ENCODE measurements around the gene GLIS1.

Gene GLIS1

DNA sequence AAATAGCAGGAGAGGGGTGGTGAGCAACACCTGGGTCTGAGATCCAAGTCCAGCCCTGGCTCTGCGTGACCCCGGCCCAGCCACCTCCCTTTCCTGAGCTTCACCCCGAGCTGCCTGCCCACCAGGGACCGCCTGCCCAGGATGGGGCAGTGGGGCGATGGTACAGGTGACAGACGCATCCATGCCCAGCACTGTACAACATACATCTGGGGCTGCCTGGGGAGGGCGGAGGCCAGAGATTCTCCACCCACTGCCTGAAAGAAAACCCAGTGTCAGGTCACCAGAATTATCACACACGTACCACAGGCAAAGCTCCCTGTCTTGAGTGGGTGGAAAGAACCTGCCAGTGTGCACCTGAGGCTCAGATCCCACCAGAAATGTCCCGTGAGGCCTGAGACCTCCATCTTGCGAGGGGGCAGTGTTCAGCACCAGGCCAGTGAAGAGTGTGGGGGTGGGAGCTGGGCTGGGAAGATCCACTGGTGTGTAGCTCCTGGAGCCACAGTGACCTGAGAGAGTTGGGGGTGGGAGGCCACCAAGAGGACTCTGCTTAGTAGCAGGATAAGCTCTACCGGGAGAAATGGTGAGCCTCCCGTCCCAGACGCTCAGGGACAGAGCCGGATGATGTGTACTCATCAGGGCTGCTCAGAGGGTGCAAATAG lies 198.2 kb downstream of the GLIS1 start:
- DNase-seq (ENCODE audit: low read depth in 1 of 2, low spot score in 1 of 2): no peak

DNA sequence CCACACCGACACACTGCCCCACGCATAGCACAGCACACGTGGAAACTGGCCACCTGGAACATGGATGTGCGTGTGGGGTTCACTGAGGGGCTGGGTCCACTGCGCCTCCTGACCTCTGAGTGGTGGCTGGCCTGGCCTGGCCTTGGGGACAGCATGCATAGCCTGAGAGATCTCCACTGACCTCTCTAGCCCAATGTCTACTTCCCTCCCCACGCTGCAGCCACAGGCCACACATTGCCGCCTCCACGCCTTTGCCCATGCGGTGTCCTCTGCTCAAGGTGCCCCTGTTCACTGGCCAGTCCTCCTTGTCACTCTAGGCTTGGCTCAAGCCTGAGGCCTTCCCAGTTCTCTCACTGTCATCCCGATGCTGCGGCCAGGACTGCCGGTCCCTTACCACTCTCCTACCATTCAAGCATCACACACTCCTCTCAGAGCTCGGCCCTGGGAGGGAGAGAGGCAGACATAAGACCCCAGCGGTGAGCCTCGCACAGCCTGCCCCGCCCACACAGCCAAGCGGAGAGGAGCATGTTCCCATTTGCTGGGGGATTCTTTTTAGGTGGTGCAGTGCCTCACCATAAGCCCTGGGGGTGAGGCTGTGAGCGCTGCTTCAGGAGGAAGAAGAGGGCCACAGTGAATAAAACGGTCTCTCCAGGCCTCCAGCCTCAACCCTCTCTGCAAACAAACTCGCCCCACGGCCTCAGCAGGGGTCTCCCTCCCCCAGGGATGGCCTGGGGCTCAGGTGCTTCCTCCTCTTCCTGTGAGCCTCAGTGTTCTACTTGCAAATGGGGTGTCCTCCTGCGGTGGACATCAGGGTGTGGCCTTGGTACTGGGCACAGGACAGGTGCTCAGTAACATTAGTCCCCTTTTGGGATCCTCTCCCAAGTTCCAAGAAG lies 199.0 kb downstream of the GLIS1 start:
- no peak for DNase-seq (ENCODE audit: low read depth in 1 of 2, low spot score in 1 of 2)

DNA sequence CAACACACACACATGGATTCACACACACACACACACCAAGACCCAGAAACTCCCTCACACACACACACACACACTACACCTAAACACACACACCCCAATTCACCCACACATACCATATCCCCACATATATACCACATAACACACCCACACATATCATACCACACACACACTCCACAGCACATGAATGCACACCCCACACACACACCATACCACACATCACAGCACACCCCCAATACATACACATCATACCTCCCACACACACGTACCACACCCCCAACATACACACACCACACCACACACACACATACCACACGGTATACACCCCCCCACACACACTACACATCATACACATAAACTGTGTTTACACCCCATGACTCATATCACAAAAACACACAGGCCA lies 199.7 kb downstream of the GLIS1 start:
- DNase-seq (ENCODE audit: low read depth in 1 of 2, low spot score in 1 of 2): no peak

DNA sequence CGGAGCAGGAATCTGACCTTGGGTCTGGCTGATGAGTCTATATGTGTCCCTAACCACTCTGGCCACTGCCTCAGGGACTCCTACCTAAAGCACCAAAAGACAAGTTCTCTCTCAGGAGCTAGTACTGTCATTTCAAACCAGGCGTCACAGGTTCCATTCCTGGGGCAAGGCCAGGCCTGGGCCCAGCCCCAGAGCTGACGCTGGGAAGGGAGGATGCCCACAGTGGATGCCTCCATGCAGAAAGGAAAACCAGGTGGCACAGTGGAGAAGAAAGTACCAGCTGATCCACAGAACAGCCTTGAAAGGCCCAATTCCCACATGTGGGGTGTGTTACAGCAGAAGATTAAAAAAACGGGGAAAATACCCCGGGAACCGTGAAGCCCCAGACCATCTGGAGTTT lies 202.4 kb downstream of the GLIS1 start:
- no peak for DNase-seq (ENCODE audit: low read depth in 1 of 2, low spot score in 1 of 2)

DNA sequence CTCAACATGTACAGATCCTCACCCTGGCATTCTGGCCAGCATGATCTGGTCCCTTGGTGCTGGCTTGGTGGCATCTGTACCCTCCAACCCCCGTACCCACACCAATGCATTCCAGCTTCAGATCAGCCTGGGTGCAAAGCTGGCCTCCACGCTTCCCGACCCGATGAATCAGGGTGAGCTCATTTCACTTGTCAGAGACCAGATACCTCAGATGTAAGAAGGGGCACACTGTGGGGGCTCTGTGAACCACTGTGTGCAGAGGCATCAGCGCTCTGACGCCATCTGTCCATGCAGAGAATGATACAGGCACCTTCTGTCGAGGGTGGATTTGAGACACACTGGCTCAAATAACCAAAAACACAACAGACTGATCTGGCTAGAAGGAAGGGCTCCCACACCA lies 203.1 kb downstream of the GLIS1 start:
- DNase-seq (ENCODE audit: low read depth in 1 of 2, low spot score in 1 of 2): no peak

DNA sequence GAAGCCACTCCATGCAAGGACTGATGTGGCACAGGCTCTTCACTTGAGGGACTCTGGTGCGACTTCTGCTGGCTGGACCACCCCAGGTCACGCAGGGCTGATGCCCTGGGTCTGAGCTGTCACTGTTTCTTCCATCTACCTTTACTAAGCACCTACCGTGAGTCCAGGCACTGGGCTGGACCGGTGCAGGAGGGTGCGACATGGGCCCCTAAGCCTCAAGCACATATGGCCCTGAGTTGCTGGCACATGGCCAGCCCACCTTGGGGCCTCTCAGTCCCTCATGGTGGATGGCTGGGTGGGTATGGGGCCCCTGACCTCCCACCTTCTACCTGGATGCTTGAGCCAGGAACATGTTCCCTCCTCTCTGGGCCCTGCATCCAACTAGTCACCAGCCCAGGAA lies 203.7 kb downstream of the GLIS1 start:
- DNase-seq (ENCODE audit: low read depth in 1 of 2, low spot score in 1 of 2): no peak

DNA sequence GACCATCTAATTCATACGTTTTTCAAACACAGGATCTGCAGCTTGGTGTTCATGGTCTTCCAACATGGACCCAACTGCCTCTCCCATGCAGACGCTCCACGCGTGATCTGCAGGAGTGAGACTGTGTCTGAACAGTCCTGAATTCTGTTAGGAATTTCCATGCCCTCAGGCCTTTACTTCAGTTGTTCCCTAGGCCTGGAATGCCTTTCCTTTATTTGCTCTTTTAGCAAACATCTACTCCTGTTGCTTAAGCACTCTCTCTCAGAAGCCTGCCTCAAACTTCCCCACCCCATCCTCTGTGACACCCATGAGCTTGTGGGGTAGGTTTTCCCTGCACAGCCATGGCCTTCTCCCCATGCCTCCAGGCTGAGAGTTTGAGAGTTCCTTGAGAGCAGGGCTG lies 206.1 kb downstream of the GLIS1 start:
- DNase-seq (ENCODE audit: low read depth in 1 of 2, low spot score in 1 of 2): no peak

- DNase-seq (ENCODE audit: low read depth in 1 of 2, low spot score in 1 of 2): no peak
Observed at GRCh38 chr1:53532377-53532776, 206.6 kb downstream of the GLIS1 start.

- DNase-seq (ENCODE audit: low read depth in 1 of 2, low spot score in 1 of 2): no peak
Observed at GRCh38 chr1:53530550-53530949, 208.4 kb downstream of the GLIS1 start.

DNA sequence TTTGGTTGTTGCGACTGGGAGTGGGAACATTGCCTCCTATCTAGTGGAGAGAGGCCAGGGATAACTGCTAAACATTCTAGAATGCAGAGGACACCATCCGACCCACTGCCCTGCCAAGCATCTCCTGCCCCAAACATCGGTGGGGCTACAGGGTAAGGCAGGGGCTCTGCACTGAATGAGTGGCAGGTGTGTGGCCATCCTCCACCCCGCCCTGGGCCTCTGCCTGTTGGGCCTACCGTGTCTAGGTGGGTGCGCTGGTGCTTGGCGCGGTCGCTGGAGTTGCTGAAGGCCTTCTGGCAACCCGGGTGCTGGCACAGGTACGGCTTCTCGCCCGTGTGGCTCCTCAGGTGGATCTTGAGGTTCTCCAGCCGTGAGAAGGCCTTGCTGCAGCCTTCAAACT lies 209.4 kb downstream of the GLIS1 start:
- DNase-seq (ENCODE audit: low read depth in 1 of 2, low spot score in 1 of 2): no peak

DNA sequence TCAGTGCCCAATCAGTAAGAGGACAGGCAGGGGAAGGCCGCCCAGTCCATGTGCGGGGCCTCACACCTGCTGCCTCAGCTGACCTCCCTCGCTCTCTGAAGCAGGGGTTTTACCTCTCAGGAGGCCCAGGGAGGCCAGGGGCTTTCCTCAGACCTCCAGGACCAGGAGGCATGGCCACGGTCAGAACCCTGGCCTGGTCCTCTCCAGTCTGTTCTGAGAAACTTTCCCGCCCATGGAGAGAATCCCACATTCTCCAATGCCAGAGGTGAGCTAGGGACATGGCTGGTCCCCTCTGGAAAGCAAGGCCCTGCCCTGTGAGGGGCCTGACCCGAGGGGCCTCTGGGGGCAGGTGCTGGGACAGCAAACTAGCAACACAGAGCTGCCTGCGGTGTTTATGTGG lies 211.6 kb downstream of the GLIS1 start:
- no peak for DNase-seq (ENCODE audit: low read depth in 1 of 2, low spot score in 1 of 2)

GRCh38 chr1:53526451-53527101 lies 212.4 kb downstream of the GLIS1 start:
- DNase-seq (ENCODE audit: low read depth in 1 of 2, low spot score in 1 of 2): no peak

DNA sequence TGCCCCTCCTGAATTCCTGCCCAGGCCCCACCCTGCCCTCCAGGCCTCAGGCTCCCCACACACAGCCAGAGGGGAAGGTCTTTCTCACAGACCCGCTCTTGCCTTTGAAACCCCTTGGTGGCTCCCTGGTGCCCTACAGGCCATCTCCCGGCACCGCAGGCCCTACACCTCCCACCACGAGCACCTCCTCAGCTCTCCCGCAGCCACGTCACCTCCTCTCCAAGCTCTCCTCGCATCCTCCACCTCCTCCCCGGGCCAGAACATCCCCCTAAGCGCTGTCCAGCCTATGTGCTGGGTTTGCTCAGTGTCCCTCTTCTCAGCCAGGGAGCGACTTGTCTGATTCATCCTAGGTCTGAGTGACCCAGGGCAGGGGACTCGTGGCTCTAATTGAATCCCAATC lies 213.4 kb downstream of the GLIS1 start:
- no peak for DNase-seq (ENCODE audit: low read depth in 1 of 2, low spot score in 1 of 2)

DNA sequence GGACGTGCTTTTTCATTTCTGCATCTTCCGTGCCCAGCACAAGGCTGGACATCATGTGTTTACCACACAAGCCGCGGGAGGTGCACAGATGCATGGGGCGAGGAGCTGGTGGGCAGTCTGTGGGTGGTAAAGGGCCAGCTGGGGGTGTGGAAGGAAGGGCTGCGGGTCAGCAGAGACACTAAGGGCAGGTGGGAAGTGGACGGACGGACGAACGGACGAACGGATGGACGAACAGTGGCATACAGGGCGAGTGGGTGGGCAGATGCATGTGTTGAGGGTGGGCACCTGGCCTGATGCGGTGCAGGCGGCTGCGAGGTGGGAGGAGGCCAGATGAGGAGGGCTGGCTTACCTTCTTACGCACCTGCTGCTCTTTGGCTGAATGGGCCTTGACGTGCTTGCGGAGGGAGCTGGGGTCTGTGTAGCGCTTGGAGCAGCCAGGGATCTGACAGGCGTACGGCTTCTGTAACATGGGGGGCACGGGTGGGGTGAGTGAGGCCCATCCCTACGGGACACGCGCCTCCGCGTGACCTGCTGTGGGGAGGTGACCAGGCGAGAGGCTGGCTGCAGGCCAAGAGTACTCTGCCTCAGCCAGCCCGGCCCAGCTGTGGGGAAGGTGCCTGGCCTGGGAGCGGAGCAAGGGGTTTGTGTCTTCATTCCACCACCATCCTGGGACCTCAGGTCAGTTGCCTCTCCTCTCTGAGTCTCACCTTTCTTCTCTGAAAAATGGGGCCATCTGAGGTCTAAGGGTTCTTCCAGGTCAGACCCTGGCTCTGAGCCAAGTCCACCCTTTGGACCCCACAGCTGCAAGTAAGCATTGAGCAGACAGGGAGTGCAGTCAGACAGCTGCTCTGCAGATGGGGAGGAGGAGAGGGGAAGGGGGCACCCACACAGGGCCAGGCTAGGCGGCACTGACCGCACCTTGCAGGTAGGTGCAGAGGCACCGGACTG lies 214.3 kb downstream of the GLIS1 start:
- DNase-seq (ENCODE audit: low read depth in 1 of 2, low spot score in 1 of 2): no peak

DNA sequence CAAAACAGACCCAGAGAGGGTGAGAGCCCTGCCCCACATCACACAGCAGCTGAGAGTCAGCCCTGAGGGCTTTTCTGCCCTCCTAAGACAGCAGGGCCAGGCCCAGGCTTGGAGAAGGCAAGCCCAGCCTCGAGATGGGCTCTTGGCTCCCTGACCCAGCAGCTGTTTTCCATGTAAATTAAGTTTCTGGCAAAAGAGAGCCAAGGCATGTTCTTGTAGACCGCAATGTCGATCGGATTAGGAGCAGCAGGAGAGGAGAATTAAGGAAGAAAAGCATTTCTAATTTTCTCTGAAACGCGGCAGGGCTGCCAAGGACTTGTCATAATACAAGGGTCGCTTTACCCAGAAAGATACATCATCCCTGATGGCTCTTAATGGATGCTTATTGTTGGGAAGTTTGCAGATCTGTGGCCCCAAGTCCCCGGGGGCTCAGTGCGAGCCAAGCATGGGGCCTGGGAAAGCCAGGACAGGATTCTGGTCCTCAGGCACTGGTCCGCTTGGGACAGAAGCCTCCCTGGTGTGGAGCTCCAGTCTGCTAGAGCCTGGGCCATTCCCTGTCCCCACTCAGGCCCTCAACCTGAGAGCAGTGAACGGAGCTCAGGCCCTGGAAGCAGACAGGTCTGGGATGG lies 216.9 kb downstream of the GLIS1 start:
- no peak for DNase-seq (ENCODE audit: low read depth in 1 of 2, low spot score in 1 of 2)

GRCh38 chr1:53520481-53520880 lies 218.5 kb downstream of the GLIS1 start:
- no peak for DNase-seq (ENCODE audit: low read depth in 1 of 2, low spot score in 1 of 2)

GRCh38 chr1:53519421-53519820 lies 219.5 kb downstream of the GLIS1 start:
- DNase-seq (ENCODE audit: low read depth in 1 of 2, low spot score in 1 of 2): no peak

DNA sequence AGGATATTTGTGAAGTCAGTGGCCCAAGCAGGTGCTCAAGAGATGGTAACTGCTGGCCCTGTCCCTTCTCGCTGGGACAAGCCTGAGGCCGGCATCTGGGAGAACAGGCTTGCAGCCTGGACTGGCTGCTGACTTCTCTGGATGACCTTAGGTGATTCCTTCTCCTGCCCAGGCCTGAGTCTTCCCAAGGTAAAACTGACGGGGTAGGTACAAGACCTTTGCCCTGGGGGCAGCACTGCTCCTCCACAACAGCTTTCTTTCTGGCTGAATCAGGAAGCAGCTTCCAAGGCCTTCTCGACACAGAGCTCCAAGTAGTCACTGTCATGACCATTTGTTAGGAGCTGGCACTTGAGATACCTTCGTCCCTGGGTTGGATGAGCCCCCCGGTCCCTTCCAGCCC lies 220.2 kb downstream of the GLIS1 start:
- no peak for DNase-seq (ENCODE audit: low read depth in 1 of 2, low spot score in 1 of 2)

DNA sequence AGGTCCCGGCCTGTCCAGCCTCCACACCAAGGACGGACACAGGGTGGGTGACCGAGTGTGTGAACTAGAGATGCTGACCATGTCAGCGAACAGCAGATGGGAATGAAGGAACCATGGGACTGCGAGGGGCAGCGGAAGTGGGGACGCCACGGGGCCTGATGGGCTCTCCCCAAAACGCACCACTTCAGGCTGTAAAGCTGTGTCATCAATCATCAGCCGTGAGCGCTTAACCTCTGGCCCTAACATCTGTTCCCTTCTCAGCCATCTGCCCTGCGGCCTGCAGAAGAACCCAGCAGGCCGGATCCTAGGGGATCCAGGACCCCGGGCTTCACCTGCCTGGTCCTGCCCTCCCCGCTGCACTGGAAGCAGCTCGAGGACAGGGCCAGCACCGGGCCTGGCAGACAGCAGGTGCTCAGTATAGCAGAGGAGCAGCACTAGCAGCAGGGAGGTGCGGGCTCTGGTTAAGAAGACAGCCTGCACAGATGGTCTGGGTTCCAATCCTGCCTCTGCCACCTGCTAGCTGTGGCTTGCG lies 221.1 kb downstream of the GLIS1 start:
- DNase-seq (ENCODE audit: low read depth in 1 of 2, low spot score in 1 of 2): no peak

- DNase-seq (ENCODE audit: low read depth in 1 of 2, low spot score in 1 of 2): no peak
Observed at GRCh38 chr1:53517109-53517508, 221.9 kb downstream of the GLIS1 start.

Data from activated T-helper 1 cell treated with anti-CD3 and anti-CD28 coated beads, Interleukin-2, amount 50 U/mL, for 16 hours (primary cell).